VCaP (cell line): ENCODE results near the gene BAIAP2L1.
A peak's percentile ranks its signal among the peaks of the same experiment; 100 is the strongest.

Experiments used
- H3K27ac ChIP-seq: fragments of 450-650 bp; 2 replicates; pipeline ENCODE4 v1.5.1; 2017
- TF ChIP-seq, protein P1 (sequence below): fragments of 450-650 bp; conservative IDR thresholded peaks from 2 replicates; pipeline ENCODE4 v1.5.1; 2017; ENCODE audit warnings: mild to moderate bottlenecking, moderate library complexity

Gene BAIAP2L1

DNA sequence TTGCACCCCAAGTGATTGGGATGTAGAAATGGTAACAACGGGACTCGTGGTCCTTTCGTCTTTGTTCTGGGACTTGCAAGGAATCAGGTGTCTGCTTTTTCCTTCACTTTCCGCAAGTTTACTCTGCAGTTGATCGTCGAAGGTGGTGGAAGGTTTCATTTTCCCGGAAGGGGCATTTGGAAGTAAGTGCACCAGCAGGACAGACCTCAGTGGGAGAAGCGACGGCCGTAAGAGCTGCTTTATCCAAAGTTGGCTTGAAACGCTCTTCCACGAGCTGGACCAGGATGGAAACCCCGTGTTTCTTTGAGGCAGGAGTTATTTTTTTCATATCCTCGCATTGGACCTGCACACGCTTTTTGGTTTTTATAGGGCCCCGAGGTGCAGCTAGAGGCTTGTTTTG, 118.2 kb downstream of the BAIAP2L1 start:
- TF ChIP-seq, protein P1, sequence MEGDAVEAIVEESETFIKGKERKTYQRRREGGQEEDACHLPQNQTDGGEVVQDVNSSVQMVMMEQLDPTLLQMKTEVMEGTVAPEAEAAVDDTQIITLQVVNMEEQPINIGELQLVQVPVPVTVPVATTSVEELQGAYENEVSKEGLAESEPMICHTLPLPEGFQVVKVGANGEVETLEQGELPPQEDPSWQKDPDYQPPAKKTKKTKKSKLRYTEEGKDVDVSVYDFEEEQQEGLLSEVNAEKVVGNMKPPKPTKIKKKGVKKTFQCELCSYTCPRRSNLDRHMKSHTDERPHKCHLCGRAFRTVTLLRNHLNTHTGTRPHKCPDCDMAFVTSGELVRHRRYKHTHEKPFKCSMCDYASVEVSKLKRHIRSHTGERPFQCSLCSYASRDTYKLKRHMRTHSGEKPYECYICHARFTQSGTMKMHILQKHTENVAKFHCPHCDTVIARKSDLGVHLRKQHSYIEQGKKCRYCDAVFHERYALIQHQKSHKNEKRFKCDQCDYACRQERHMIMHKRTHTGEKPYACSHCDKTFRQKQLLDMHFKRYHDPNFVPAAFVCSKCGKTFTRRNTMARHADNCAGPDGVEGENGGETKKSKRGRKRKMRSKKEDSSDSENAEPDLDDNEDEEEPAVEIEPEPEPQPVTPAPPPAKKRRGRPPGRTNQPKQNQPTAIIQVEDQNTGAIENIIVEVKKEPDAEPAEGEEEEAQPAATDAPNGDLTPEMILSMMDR: no peak
- peak overlapping the region; percentile 97 for H3K27ac ChIP-seq

DNA sequence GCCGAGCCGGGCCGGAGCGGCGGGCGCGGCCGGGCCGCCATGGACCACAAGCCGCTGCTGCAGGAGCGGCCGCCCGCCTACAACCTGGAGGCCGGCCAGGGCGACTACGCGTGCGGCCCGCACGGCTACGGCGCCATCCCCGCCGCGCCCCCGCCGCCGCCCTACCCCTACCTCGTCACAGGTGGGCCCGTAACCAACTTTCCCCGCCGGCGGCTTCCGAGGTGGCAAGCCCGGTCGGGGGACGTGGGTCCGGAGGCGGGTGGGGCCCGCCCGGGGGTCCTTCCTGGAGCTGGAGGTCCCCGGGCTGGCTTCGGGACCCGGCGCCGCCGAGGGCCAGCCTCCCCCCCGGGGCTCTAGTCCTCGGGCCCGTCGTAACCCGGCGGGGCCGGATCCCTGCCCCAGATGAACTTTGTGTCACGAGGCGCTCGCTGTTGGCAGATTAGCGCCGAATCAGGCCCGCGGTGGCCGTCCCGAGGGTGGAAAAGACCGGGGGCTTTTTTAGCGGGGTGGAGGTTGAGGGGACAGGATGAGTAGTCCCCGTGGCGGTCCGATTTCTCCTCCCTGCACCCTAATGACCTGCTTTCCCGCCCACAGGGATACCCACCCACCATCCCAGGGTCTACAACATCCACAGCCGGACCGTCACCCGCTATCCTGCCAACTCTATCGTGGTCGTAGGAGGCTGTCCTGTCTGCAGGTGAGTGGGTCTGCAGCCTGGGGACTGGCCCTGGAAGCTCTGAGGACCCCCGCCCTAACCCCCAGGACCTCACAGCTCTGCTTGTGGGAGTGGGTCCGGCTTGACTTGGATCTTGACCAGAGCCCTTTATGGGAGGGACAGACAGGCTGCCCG, 118.9 kb downstream of the BAIAP2L1 start:
- peak overlapping the region; percentile 97 for H3K27ac ChIP-seq
- TF ChIP-seq, protein P1: no peak

DNA sequence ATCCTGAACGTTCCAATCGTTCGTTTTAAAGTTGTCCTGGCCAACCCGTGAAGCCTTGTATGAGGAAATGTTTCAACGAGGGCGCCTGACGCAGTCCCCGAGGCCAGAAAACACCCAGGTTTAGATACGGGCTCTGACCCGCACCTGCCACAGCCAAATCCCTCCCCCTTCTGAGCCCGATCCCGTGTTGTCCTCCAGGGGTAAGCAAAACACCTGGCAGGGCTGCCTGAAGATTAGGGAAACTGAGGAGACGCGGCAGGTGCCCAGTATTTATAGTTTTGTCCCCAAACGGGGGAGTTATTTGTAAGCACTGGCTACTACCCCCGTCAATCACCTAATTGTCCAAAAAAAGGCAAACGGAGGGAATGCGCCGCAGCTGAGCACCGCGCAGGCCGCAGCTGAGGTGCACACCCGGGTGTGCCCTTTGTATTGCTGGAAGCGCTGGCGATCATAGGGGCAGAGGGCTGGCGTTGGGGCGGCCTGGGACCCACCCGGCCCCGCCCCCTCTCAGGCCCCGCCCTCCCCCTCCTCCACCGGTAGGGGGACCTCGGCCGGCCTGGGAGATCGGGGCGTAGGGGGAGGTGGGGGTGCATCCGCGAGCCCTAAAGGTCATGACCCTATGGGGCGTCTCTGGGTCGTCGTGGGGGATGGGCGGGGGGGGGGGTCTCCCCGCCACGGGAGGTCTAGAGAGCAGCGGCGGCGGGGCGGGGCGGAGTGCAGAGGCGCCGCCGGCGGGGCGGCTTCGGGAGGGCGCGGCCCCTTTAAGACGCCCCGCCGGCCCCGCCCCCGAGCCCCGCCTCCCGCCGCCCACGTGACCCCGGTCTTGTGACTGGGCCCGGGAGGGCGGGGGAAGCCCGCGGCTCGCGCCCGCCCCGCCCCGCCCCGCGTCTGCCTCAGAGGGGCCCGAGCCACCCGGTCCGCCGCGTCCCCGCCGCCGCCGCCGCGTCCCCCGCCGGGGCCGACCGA, 119.8 kb downstream of the BAIAP2L1 start, which contains the start of gene BRI3:
BRI3 (plus strand) TSS at position 896 of the 966 bp plus-strand sequence. CDS start 110 bp downstream, outside the sequence.
- TF ChIP-seq, protein P1: peak; percentile 21
- peak within 1 kb of the TSS; percentile 97 for H3K27ac ChIP-seq

DNA sequence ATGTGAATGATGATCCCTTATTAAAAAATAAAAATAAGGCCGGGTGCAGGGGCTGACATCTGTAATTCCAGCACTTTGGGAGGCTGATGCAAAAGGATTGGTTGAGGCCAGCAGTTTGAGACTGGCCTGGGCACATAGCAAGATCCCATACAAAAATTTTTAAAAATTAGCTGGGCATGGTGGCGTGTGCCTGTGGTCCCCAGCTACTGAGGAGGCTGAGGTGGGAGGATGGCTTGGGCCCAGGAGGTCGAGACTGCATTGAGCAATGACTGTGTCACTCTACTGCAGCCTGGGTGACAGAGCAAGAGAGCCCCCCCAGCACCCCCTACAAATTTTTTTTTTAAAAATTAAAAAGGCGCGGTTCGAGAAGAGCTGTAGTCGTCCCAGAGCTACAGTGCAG, 120.6 kb downstream of the BAIAP2L1 start:
- TF ChIP-seq, protein P1: no peak
- peak overlapping the region; percentile 97 for H3K27ac ChIP-seq

DNA sequence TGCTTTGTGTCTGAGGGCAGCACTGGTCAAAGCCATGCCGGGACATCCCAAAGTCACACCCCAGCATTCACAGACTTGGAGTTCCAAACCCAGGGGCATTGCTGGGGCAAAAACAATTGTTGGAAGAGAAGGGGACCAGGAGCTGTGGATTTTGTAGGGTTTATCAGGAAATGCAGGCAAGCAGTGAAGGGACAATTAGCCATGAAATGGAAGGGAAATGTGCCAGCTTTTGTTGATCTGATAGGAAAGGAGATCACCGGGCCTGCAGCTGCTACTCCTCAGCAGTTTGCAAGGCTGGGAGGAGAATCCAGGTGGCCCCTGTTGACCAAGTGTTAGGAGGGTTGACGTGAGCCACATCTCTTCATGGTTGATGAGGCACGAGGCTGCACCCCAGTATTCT, 122.0 kb downstream of the BAIAP2L1 start:
- TF ChIP-seq, protein P1: no peak
- peak overlapping the region; percentile 89 for H3K27ac ChIP-seq

DNA sequence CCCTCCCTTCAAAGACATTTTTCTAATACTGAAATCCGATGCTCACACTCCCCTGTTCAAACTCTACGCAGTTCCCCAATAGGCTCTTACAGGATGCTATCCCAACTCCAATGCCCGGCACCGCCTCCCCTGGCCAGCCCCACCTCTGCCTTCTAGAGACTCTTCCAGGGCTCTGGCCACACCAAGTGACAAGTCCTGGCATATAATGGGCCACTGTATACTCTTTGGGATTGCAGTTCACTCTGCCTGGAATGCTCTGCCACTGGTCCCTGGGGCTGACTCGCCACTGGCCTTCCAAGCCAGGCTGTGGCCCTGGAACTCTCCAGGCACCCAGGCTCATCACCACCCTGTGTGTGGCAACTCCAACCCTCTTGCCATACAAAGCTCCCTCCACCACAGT, 122.5 kb downstream of the BAIAP2L1 start:
- TF ChIP-seq, protein P1: no peak
- H3K27ac ChIP-seq: peak overlapping the region; percentile 89

DNA sequence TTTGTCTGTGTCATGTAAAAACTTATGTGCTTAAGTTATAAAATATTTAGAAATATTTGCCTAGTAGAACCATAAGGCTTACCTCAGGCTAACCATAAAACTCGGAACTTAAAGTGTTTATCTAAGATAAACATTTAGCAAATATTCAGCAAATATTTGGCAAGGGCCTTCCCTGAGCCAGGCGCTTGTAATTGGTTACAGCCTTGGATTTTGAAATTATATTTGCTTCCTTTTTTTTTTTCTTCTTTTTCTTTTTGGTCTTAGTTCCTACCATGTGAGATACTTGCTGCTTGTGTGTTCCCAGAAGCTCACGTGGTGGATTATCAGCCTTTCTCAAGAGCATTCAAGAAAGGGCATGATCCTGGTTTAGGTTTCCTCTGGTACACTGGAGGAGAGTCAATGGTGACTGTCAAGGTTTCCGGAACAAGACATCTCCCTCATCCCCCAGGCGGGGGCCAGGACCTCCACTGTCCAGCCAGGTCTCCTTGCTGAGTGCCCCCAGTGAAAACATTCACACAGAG, 124.6 kb downstream of the BAIAP2L1 start:
- peak overlapping the region; percentile 89 for H3K27ac ChIP-seq
- TF ChIP-seq, protein P1: no peak
